ENCODE data around the gene TMEM131L. TPM values are rescaled to one million over a fixed set of nuclear protein-coding genes. Genes with fewer than 3 reads are reported as not detected.

The TMEM131L gene
- total and polyA plus RNA-seq, 7 donors, result 0.60 to 27.2 (median 12.1) TPM

DNA sequence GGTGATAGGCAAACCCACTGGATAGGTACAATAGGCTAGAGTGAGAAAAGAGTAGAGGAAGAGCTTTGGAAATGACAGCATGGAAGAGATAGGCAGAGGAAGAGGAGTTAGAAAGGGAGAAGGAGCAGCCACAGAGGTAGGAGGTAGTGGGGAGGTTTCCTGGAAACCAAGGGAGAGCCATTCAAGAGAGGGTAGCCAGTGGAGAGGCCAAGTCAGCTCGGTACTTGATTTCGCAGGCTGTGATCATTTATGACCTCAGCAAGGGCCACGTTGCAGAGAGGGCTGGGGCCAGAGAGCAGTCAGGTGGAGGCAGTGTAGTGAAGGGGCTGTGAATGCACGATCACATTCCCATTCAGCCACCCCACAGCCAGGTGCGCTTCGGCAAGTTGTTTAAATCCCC lies 76.0 kb downstream of the TMEM131L start:
- peaks cover 0 to 29% (median 14%) of the 10 kb centered on the region in 4 donors for H3K4me1 ChIP-seq
- H3K9me3 ChIP-seq, result no peaks in the 10 kb centered on the region
- no peaks in the 10 kb centered on the region for H3K27me3 ChIP-seq
- no peak overlapping the region for H3K4me3 ChIP-seq
- intact Hi-C loops (cut with DNase I), result no loop called here
- H3K36me3 ChIP-seq, result no peaks in the 10 kb centered on the region
- no peak for TF ChIP-seq CTCF (IDR thresholded peaks at IDR 0.05)
- no peak for TF ChIP-seq POLR2AphosphoS5 (IDR thresholded peaks at IDR 0.05)
- no peak for TF ChIP-seq EP300 (IDR thresholded peaks at IDR 0.05)
- TF ChIP-seq POLR2A (IDR thresholded peaks at IDR 0.05), result no peak
- DNase-seq, result no peak
- no peak overlapping the region for H3K27ac ChIP-seq
- WGBS, 2 donors, result 85 to 87% methylated on average over 6 of the region's 6 CpGs

DNA sequence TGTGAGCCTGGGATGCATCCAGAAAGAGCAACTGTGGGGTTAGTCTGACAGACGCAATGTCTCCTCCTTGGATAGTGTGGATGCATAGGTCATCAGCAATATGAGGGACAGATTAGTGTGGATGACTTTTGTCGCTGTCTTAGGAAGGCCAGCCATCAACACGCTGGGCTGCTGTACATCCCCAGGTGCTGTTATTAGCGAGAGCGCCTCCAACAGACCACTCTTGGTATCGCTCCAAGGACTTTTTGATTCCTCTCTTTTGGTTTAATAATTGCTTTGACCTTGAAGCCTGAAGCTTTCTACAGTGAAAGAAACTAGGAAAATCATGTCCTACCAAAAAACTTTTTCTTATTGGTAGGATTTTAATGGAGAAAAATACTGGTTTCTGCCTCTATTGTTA lies 76.7 kb downstream of the TMEM131L start:
- no peaks in the 10 kb centered on the region for H3K27me3 ChIP-seq
- no peak for DNase-seq
- intact Hi-C loops (cut with DNase I), result no loop called here
- peak overlapping the region in 2 of 4 donors; percentile 8 to 64 for H3K27ac ChIP-seq
- no peaks in the 10 kb centered on the region for H3K36me3 ChIP-seq
- no peak overlapping the region for H3K4me3 ChIP-seq
- H3K4me1 ChIP-seq, result peaks cover 0 to 22% (median 12%) of the 10 kb centered on the region in 4 donors
- WGBS, 2 donors, result 91 to 95% methylated on average over 6 of the region's 6 CpGs
- H3K9me3 ChIP-seq, result no peaks in the 10 kb centered on the region
- TF ChIP-seq POLR2A (IDR thresholded peaks at IDR 0.05) (no peak), POLR2AphosphoS5 (IDR thresholded peaks at IDR 0.05) (no peak), CTCF (IDR thresholded peaks at IDR 0.05) (no peak), EP300 (IDR thresholded peaks at IDR 0.05) (no peak)

GRCh38 chr4:153543351-153543750 lies 77.2 kb downstream of the TMEM131L start:
- H3K9me3 ChIP-seq, result no peaks in the 10 kb centered on the region
- H3K27me3 ChIP-seq, result no peaks in the 10 kb centered on the region
- no peak for DNase-seq
- intact Hi-C loops (cut with DNase I), result no loop called here
- WGBS, 2 donors, result 89 to 91% methylated on average over 6 of the region's 6 CpGs
- peak overlapping the region in 2 of 4 donors; percentile 33 to 64 for H3K27ac ChIP-seq
- H3K4me1 ChIP-seq, result peaks cover 0 to 19% (median 8%) of the 10 kb centered on the region in 4 donors
- no peak overlapping the region for H3K4me3 ChIP-seq
- H3K36me3 ChIP-seq, result no peaks in the 10 kb centered on the region
- TF ChIP-seq EP300 (IDR thresholded peaks at IDR 0.05), result no peak
- TF ChIP-seq POLR2A (IDR thresholded peaks at IDR 0.05), result no peak
- no peak for TF ChIP-seq POLR2AphosphoS5 (IDR thresholded peaks at IDR 0.05)
- no peak for TF ChIP-seq CTCF (IDR thresholded peaks at IDR 0.05)

DNA sequence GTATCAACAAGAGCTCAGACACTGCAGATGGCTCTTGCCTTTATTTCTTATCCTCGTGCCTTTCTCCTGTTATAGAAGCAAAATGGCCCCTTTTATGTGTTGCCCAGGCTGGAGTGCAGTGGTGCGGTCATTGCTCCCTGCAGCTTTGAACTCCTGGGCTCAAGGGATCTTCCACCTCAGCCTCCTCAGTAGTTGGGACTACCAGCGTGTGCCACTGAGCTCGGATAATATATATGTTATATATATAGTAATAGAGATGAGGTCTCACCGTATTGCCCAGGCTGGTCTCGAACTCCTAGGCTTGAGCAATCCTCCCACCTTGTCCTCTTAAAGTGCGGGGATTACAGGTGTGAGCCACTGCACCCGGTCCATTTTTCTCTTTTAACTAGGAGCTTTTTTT lies 79.7 kb downstream of the TMEM131L start:
- intact Hi-C loops (cut with DNase I), result no loop called here
- 95 to 96% methylated on average over 8 of the region's 8 CpGs for WGBS, 2 donors
- H3K27ac ChIP-seq, result no peak overlapping the region
- peaks cover 0 to 16% (median 9%) of the 10 kb centered on the region in 4 donors for H3K4me1 ChIP-seq
- H3K4me3 ChIP-seq, result no peak overlapping the region
- no peak for DNase-seq
- no peaks in the 10 kb centered on the region for H3K27me3 ChIP-seq
- no peaks in the 10 kb centered on the region for H3K9me3 ChIP-seq
- TF ChIP-seq POLR2A (IDR thresholded peaks at IDR 0.05) (no peak), CTCF (IDR thresholded peaks at IDR 0.05) (no peak), EP300 (IDR thresholded peaks at IDR 0.05) (no peak)
- H3K36me3 ChIP-seq, result no peaks in the 10 kb centered on the region

DNA sequence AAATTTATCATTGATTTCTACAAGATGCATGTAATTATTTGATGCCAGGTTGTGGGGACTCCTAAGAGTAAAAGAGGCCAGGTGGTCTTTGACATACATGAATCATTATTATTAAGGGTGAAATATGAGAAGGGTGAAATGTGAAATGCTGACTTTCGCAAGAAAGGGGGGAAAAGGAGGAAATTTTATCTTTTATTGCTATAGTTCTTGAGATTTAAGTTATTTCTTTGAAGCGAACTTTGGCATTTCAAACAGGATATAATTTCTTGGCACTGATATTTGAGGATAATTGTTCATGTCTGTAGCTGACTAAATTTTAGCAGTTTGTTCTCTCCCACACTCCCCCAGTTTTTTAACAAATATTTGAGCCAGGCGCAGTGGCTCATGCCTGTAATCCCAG lies 80.1 kb downstream of the TMEM131L start:
- 92 to 94% methylated on average over 3 of the region's 3 CpGs for WGBS, 2 donors
- Histone ChIP-seq H3K27ac (no peak overlapping the region), H3K27me3 (no peaks in the 10 kb centered on the region), H3K9me3 (no peaks in the 10 kb centered on the region), H3K36me3 (no peaks in the 10 kb centered on the region), H3K4me1 (peaks cover 0 to 16% (median 9%) of the 10 kb centered on the region in 4 donors), H3K4me3 (no peak overlapping the region)
- intact Hi-C loops (cut with DNase I), result no loop called here
- TF ChIP-seq CTCF (IDR thresholded peaks at IDR 0.05) (no peak), POLR2A (IDR thresholded peaks at IDR 0.05) (no peak), POLR2AphosphoS5 (IDR thresholded peaks at IDR 0.05) (no peak), EP300 (IDR thresholded peaks at IDR 0.05) (no peak)
- no peak for DNase-seq
